ENCODE results near the gene RFTN1. TPM values are rescaled to one million over a fixed set of nuclear protein-coding genes. Genes with fewer than 3 reads are reported as not detected.

RFTN1 gene
- total and polyA plus RNA-seq, 2 experiments from 2014 or later = 3.3 to 7.2 TPM

DNA sequence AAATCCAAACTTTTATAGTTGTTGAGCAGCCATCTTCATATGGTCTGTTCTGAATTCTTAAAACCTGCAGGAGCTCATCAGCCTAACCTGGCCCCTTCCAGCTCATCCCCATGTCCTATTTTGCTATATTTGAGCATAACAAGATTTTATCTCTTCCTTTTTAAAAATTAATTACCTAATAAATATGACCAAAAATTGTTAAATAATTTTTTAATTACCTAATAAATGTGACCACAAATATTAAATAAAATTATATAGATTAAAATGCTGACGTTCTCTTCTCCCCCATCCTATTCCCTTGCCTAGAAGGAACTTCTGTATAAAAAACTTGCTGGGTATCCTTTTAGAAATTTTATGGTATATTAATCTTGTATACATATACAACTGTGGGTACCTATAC is 204.8 kb downstream of the RFTN1 start (continued):
- TF ChIP-seq, protein P1, sequence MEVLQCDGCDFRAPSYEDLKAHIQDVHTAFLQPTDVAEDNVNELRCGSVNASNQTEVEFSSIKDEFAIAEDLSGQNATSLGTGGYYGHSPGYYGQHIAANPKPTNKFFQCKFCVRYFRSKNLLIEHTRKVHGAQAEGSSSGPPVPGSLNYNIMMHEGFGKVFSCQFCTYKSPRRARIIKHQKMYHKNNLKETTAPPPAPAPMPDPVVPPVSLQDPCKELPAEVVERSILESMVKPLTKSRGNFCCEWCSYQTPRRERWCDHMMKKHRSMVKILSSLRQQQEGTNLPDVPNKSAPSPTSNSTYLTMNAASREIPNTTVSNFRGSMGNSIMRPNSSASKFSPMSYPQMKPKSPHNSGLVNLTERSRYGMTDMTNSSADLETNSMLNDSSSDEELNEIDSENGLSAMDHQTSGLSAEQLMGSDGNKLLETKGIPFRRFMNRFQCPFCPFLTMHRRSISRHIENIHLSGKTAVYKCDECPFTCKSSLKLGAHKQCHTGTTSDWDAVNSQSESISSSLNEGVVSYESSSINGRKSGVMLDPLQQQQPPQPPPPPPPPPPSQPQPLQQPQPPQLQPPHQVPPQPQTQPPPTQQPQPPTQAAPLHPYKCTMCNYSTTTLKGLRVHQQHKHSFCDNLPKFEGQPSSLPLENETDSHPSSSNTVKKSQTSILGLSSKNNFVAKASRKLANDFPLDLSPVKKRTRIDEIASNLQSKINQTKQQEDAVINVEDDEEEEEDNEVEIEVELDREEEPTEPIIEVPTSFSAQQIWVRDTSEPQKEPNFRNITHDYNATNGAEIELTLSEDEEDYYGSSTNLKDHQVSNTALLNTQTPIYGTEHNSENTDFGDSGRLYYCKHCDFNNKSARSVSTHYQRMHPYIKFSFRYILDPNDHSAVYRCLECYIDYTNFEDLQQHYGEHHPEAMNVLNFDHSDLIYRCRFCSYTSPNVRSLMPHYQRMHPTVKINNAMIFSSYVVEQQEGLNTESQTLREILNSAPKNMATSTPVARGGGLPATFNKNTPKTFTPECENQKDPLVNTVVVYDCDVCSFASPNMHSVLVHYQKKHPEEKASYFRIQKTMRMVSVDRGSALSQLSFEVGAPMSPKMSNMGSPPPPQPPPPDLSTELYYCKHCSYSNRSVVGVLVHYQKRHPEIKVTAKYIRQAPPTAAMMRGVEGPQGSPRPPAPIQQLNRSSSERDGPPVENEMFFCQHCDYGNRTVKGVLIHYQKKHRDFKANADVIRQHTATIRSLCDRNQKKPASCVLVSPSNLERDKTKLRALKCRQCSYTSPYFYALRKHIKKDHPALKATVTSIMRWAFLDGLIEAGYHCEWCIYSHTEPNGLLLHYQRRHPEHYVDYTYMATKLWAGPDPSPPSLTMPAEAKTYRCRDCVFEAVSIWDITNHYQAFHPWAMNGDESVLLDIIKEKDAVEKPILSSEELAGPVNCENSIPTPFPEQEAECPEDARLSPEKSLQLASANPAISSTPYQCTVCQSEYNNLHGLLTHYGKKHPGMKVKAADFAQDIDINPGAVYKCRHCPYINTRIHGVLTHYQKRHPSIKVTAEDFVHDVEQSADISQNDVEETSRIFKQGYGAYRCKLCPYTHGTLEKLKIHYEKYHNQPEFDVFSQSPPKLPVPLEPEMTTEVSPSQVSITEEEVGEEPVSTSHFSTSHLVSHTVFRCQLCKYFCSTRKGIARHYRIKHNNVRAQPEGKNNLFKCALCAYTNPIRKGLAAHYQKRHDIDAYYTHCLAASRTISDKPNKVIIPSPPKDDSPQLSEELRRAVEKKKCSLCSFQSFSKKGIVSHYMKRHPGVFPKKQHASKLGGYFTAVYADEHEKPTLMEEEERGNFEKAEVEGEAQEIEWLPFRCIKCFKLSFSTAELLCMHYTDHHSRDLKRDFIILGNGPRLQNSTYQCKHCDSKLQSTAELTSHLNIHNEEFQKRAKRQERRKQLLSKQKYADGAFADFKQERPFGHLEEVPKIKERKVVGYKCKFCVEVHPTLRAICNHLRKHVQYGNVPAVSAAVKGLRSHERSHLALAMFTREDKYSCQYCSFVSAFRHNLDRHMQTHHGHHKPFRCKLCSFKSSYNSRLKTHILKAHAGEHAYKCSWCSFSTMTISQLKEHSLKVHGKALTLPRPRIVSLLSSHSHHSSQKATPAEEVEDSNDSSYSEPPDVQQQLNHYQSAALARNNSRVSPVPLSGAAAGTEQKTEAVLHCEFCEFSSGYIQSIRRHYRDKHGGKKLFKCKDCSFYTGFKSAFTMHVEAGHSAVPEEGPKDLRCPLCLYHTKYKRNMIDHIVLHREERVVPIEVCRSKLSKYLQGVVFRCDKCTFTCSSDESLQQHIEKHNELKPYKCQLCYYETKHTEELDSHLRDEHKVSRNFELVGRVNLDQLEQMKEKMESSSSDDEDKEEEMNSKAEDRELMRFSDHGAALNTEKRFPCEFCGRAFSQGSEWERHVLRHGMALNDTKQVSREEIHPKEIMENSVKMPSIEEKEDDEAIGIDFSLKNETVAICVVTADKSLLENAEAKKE (CRISPR knock-in tag; IDR thresholded peaks at IDR 0.05) = no peak
- TF ChIP-seq POLR2AphosphoS5 (IDR thresholded peaks at IDR 0.05; ENCODE audit: low read depth) (no peak), JUNB (IDR thresholded peaks at IDR 0.05; ENCODE audit: unreplicated experiment) (no peak)

DNA sequence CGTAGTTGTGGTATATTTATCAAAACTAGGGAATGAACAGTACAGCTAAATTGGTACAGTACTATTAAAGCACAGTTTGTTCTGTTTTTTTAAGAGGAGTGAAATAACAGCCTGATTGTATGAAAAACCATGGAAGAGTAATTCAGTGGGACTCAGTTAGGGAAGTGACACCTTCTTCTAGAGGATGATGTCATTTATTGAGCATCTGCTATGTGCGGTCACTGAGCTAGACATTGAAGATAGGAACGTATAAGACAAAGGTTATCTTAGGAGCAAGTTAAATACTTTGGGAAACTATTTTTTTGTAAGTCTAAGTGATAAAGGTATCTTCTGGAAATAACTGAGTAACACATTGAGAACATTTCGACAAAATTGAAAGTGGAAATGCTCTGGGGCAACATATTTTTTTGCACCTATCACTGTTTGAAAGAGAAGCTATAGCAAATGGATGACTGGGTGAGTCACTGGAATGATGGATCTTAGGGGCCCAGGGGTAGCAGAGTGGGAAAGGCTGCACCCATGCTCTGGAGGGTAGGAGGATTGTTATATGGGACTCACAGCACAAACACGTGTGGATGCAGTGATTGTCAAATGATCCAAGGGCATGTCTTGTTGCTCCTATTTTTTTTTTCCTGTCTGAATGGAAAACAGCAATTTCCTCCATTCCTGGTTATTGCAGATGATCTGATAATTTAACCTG is 205.5 kb downstream of the RFTN1 start:
- Histone ChIP-seq H3F3A (replicated peaks; ENCODE audit: low read depth) (no peaks in the 10 kb centered on the region), H3K27me3 (ENCODE audit: insufficient read depth) (no peaks in the 10 kb centered on the region), H4K20me1 (replicated peaks; ENCODE audit: insufficient read depth) (no peaks in the 10 kb centered on the region), H3K79me2 (replicated peaks; ENCODE audit: insufficient read depth) (no peaks in the 10 kb centered on the region; the same call in 1 of the 2 replicates), H3K9me2 (ENCODE audit: insufficient read depth) (no peaks in the 10 kb centered on the region), H3K4me1 (ENCODE audit: insufficient read depth) (peaks cover 7% of the 10 kb centered on the region), H2AFZ (no peak overlapping the region), H3K36me3 (ENCODE audit: insufficient read depth) (peaks cover 6% of the 10 kb centered on the region; the same call in 1 of the 2 replicates), H3K4me3 (no peak overlapping the region), H3K27ac (ENCODE audit: low read depth) (no peak overlapping the region), H3K4me2 (no peak overlapping the region)
- peaks cover 3% of the 10 kb centered on the region for H3K27me3 Mint-ChIP-seq (ENCODE audit: insufficient read depth, low read depth, poor library complexity)
- no peak overlapping the region for H3K4me3 Mint-ChIP-seq
- H3K27ac Mint-ChIP-seq = no peak overlapping the region
- peaks cover 28% of the 10 kb centered on the region for H3K36me3 Mint-ChIP-seq (ENCODE audit: low read depth)
- ATAC-seq = no peak
- no peaks in the 10 kb centered on the region for H3K9me3 Mint-ChIP-seq
- DNase-seq (ENCODE audit: low spot score) = no peak
- peaks cover 30% of the 10 kb centered on the region for H3K4me1 Mint-ChIP-seq
- no peak for TF ChIP-seq ZNF331 (CRISPR knock-in tag; IDR thresholded peaks at IDR 0.05; ENCODE audit: low read depth)
- TF ChIP-seq EZH2phosphoT487 (IDR thresholded peaks at IDR 0.05; ENCODE audit: unreplicated experiment) = no peak
- TF ChIP-seq, protein P2, sequence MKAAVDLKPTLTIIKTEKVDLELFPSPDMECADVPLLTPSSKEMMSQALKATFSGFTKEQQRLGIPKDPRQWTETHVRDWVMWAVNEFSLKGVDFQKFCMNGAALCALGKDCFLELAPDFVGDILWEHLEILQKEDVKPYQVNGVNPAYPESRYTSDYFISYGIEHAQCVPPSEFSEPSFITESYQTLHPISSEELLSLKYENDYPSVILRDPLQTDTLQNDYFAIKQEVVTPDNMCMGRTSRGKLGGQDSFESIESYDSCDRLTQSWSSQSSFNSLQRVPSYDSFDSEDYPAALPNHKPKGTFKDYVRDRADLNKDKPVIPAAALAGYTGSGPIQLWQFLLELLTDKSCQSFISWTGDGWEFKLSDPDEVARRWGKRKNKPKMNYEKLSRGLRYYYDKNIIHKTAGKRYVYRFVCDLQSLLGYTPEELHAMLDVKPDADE (IDR thresholded peaks at IDR 0.05) = no peak
- TF ChIP-seq JUNB (IDR thresholded peaks at IDR 0.05; ENCODE audit: unreplicated experiment) = no peak
- TF ChIP-seq POLR2AphosphoS5 (IDR thresholded peaks at IDR 0.05; ENCODE audit: low read depth) = no peak
- TF ChIP-seq, protein P3, sequence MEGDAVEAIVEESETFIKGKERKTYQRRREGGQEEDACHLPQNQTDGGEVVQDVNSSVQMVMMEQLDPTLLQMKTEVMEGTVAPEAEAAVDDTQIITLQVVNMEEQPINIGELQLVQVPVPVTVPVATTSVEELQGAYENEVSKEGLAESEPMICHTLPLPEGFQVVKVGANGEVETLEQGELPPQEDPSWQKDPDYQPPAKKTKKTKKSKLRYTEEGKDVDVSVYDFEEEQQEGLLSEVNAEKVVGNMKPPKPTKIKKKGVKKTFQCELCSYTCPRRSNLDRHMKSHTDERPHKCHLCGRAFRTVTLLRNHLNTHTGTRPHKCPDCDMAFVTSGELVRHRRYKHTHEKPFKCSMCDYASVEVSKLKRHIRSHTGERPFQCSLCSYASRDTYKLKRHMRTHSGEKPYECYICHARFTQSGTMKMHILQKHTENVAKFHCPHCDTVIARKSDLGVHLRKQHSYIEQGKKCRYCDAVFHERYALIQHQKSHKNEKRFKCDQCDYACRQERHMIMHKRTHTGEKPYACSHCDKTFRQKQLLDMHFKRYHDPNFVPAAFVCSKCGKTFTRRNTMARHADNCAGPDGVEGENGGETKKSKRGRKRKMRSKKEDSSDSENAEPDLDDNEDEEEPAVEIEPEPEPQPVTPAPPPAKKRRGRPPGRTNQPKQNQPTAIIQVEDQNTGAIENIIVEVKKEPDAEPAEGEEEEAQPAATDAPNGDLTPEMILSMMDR (conservative IDR thresholded peaks at IDR 0.05; ENCODE audit: low read depth in 2 of 2) = no peak
- no peak for TF ChIP-seq STAT1 (IDR thresholded peaks at IDR 0.05; ENCODE audit: unreplicated experiment)
- no peak for TF ChIP-seq NANOG (IDR thresholded peaks at IDR 0.05; ENCODE audit: borderline replicate concordance)
- no peak for TF ChIP-seq ZNF114 (CRISPR knock-in tag; IDR thresholded peaks at IDR 0.05)
- TF ChIP-seq EZH2 (IDR thresholded peaks at IDR 0.05; ENCODE audit: low read depth, unreplicated experiment) = no peak
- TF ChIP-seq, protein P4, sequence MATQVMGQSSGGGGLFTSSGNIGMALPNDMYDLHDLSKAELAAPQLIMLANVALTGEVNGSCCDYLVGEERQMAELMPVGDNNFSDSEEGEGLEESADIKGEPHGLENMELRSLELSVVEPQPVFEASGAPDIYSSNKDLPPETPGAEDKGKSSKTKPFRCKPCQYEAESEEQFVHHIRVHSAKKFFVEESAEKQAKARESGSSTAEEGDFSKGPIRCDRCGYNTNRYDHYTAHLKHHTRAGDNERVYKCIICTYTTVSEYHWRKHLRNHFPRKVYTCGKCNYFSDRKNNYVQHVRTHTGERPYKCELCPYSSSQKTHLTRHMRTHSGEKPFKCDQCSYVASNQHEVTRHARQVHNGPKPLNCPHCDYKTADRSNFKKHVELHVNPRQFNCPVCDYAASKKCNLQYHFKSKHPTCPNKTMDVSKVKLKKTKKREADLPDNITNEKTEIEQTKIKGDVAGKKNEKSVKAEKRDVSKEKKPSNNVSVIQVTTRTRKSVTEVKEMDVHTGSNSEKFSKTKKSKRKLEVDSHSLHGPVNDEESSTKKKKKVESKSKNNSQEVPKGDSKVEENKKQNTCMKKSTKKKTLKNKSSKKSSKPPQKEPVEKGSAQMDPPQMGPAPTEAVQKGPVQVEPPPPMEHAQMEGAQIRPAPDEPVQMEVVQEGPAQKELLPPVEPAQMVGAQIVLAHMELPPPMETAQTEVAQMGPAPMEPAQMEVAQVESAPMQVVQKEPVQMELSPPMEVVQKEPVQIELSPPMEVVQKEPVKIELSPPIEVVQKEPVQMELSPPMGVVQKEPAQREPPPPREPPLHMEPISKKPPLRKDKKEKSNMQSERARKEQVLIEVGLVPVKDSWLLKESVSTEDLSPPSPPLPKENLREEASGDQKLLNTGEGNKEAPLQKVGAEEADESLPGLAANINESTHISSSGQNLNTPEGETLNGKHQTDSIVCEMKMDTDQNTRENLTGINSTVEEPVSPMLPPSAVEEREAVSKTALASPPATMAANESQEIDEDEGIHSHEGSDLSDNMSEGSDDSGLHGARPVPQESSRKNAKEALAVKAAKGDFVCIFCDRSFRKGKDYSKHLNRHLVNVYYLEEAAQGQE (IDR thresholded peaks at IDR 0.05; ENCODE audit: unreplicated experiment) = no peak

Data from GM23338 (cell line).